Ovary (tissue), 9 donors: ENCODE measurements around the gene KCNJ8. TPM values are rescaled to one million over a fixed set of nuclear protein-coding genes. Genes with fewer than 3 reads are reported as not detected.

Experiments
- DNase-seq, 5 donors: peaks; one replicate each; pipeline ENCODE4 v3.0.0-alpha.2; 2019 to 2020
- H3K27ac ChIP-seq, 2 donors: fragments of 200-600 bp; one replicate each; pipeline versions ENCODE4 v1.5.1 to v1.8.0; 2019 to 2022
- H3K27me3 ChIP-seq: fragments of 200-600 bp; one replicate; pipeline ENCODE4 v1.8.0; 2022
- H3K36me3 ChIP-seq: fragments of 200-600 bp; sonication (generic); one replicate; pipeline ENCODE4 v1.5.1; 2019
- H3K4me1 ChIP-seq: one replicate; pipeline ENCODE4 v1.8.1; 2013; ENCODE audit warnings: mild to moderate bottlenecking, moderate library complexity; ENCODE audit not compliant: insufficient read depth
- H3K4me3 ChIP-seq: fragments of 200-600 bp; sonication (generic); one replicate; pipeline ENCODE4 v1.5.1; 2017
- H3K9me3 ChIP-seq, 2 donors: fragments of 200-600 bp in 1 of 2; sonication (generic) in 1 of 2; one replicate each; pipeline versions ENCODE4 v1.5.1 to v1.8.1; 2013 to 2019; ENCODE audit warnings: mild to moderate bottlenecking in 1 of 2, moderate library complexity in 1 of 2
- CTCF ChIP-seq, 3 donors: fragments of 450-650 bp in 2 of 3; fragments of 200-600 bp in 1 of 3; IDR thresholded peaks; one replicate each; pipeline versions ENCODE4 v1.5.1 to v1.8.0; 2016 to 2022; ENCODE audit warnings: antibody characterized with exemption in 3 of 3, mild to moderate bottlenecking in 1 of 3
- EP300 ChIP-seq: sonication (generic); formaldehyde crosslinking; IDR thresholded peaks from one replicate; pipeline ENCODE4 v1.6.1; 2017; ENCODE audit warnings: antibody characterized with exemption
- POLR2A ChIP-seq: fragments of 450-650 bp; IDR thresholded peaks from one replicate; pipeline ENCODE4 v1.6.1; 2017; ENCODE audit warnings: antibody characterized with exemption, mild to moderate bottlenecking, moderate library complexity
- WGBS, 3 donors: extraction: QIAGEN DNeasy Blood & Tissue Kit in 1 of 3; methylation state at CpG; one replicate each; pipeline versions ENCODE4 v1.1.5 to v1.1.7; 2013 to 2017; 5-methylcytosine and 5-hydroxymethylcytosine counted together
- intact Hi-C, 4 donors: fragments of 100-400 bp; cut with DNase I; formaldehyde crosslinking; loops; one replicate each; pipeline versions ENCODE4 v1.11.0 to v1.15.1; 2022 to 2023
- polyA plus RNA-seq, 2 donors: library from polyadenylated mRNA; stranded (reverse); fragments of 200-250 nt in 1 of 2; fragments of 350-450 nt in 1 of 2; fragmentation: Illumina TruSeq in 1 of 2; extraction: RNeasy Lipid Tissue Mini Kit (QIAGEN cat#74804) in 1 of 2; gene quantifications; one replicate each; pipeline ENCODE4 v1.2.3, GENCODE V29; 2013 to 2014
- total RNA-seq, 7 donors: library from RNA; depleted of rRNA in 2 of 7; stranded (reverse); fragments of >200 nt in 2 of 7; fragmentation: NEBNext Ultra II Directional in 3 of 7; extraction: Animal tissue kit (Norgen Biotek cat#: 25700) in 3 of 7; gene quantifications; one replicate each; pipeline versions ENCODE4 v1.1.0 to v1.2.4, GENCODE V29; 2016 to 2023
- donor health status: DM: no; HTN: no; CAD: no; lungs with moderate emphysema.
- donor health status: DM: no; HTN: no; CAD: no.
- donor health status: Bipolar disorder and iron deficiency.
- donor health status: DM: yes; HTN: yes; CAD: no.
- donor health status: DM: no; HTN: no; CAD: no.
- donor health status: DM: yes; HTN: yes; CAD: no.

Gene KCNJ8
- total and polyA plus RNA-seq, 9 donors = 13.0 to 32.5 (median 17.4) TPM

GRCh38 chr12:21718944-21719650 lies 55.4 kb downstream of the KCNJ8 start:
- Histone ChIP-seq H3K36me3 (no peaks in the 10 kb centered on the region), H3K27me3 (no peaks in the 10 kb centered on the region), H3K4me1 (no peaks in the 10 kb centered on the region), H3K27ac (no peak overlapping the region), H3K4me3 (no peak overlapping the region), H3K9me3 (no peaks in the 10 kb centered on the region)
- no peak for DNase-seq
- no peak for TF ChIP-seq POLR2A
- TF ChIP-seq CTCF (IDR thresholded peaks at IDR 0.05) = no peak
- no peak for TF ChIP-seq EP300
- 71 to 89% (median 88%) methylated on average over 3 of the region's 3 CpGs for WGBS, 3 donors
- intact Hi-C loops = loop anchor here in 1 of 4 donors (10.0 kb wide), 1 partner anchor 46 kb away; no protein-coding TSS in a partner anchor

- H3K27ac ChIP-seq = no peak overlapping the region
- no peak overlapping the region for H3K4me3 ChIP-seq
- no peak for TF ChIP-seq CTCF (IDR thresholded peaks at IDR 0.05)
- no peak for TF ChIP-seq EP300
- TF ChIP-seq POLR2A = no peak
- H3K36me3 ChIP-seq = no peaks in the 10 kb centered on the region
- WGBS, 3 donors = 52 to 84% (median 80%) methylated on average over 1 of the region's 1 CpG
- no peaks in the 10 kb centered on the region for H3K9me3 ChIP-seq
- intact Hi-C loops = loop anchor here in 1 of 4 donors (10.0 kb wide), 1 partner anchor 46 kb away; no protein-coding TSS in a partner anchor
- H3K27me3 ChIP-seq = no peaks in the 10 kb centered on the region
- no peak for DNase-seq
- no peaks in the 10 kb centered on the region for H3K4me1 ChIP-seq
Observed at GRCh38 chr12:21718403-21718802, 56.1 kb downstream of the KCNJ8 start.

GRCh38 chr12:21717767-21718166 lies 56.7 kb downstream of the KCNJ8 start:
- WGBS, 3 donors = 11 to 26% (median 21%) methylated on average over 5 of the region's 5 CpGs
- intact Hi-C loops = loop anchor here in 1 of 4 donors (10.0 kb wide), 1 partner anchor 47 kb away; no protein-coding TSS in a partner anchor
- H3K4me3 ChIP-seq = no peak overlapping the region
- H3K27ac ChIP-seq = no peak overlapping the region
- H3K36me3 ChIP-seq = no peaks in the 10 kb centered on the region
- H3K27me3 ChIP-seq = no peaks in the 10 kb centered on the region
- DNase-seq = no peak
- H3K9me3 ChIP-seq = no peaks in the 10 kb centered on the region
- H3K4me1 ChIP-seq = no peaks in the 10 kb centered on the region
- no peak for TF ChIP-seq CTCF (IDR thresholded peaks at IDR 0.05)
- TF ChIP-seq POLR2A = no peak
- TF ChIP-seq EP300 = no peak

- no peak overlapping the region for H3K27ac ChIP-seq
- no peaks in the 10 kb centered on the region for H3K36me3 ChIP-seq
- DNase-seq = no peak
- 63 to 68% (median 63%) methylated on average over 2 of the region's 2 CpGs for WGBS, 3 donors
- no peaks in the 10 kb centered on the region for H3K27me3 ChIP-seq
- no peak overlapping the region for H3K4me3 ChIP-seq
- H3K9me3 ChIP-seq = no peaks in the 10 kb centered on the region
- no peaks in the 10 kb centered on the region for H3K4me1 ChIP-seq
- no peak for TF ChIP-seq EP300
- no peak for TF ChIP-seq CTCF (IDR thresholded peaks at IDR 0.05)
- TF ChIP-seq POLR2A = no peak
- intact Hi-C loops = loop anchor here in 1 of 4 donors (10.0 kb wide), 1 partner anchor 49 kb away; no protein-coding TSS in a partner anchor
Observed at GRCh38 chr12:21715386-21715785, 59.1 kb downstream of the KCNJ8 start.

Other genes with a start within 250 kb of the KCNJ8 start
- gene SPX, start 248.4 kb downstream of the KCNJ8 start, total RNA-seq = 1 to 10 TPM in 1 of 7 donors, under 1 TPM in 3, not detected in 3; 0.22 to 1.1 (median 0.39) TPM
- under 1 TPM; 0.16 to 0.17 TPM for gene SPX, start 248.4 kb downstream of the KCNJ8 start, polyA plus RNA-seq
- gene GYS2, start 169.9 kb downstream of the KCNJ8 start, total RNA-seq = under 1 TPM in 1 of 7 donors, not detected in 6; 0.12 TPM
- gene GYS2, start 169.9 kb downstream of the KCNJ8 start, polyA plus RNA-seq = not detected
- gene LDHB, start 116.9 kb downstream of the KCNJ8 start, total RNA-seq = 100 to 1,000 TPM; 266 to 595 (median 479) TPM
- 100 to 1,000 TPM; 467 to 674 TPM for gene LDHB, start 116.9 kb downstream of the KCNJ8 start, polyA plus RNA-seq
- gene ABCC9, start 166.7 kb upstream of the KCNJ8 start, total RNA-seq = 10 to 100 TPM; 15.6 to 54.8 (median 21.3) TPM
- 10 to 100 TPM in 1 of 2 donors, 1 to 10 TPM in 1; 4.9 to 13.9 TPM for gene ABCC9, start 166.7 kb upstream of the KCNJ8 start, polyA plus RNA-seq